Esophagus muscularis mucosa (tissue), 3 donors: ENCODE data around the gene STON2.

Experiments
- CTCF ChIP-seq, 3 experiments: fragments of 200-600 bp in 2 of 3; fragments of 450-650 bp in 1 of 3; sonication (generic) in 2 of 3; IDR thresholded peaks; one replicate each; pipeline ENCODE4 v1.5.1; 2017 to 2019; ENCODE audit warnings: antibody characterized with exemption in 3 of 3, mild to moderate bottlenecking in 2 of 3, moderate library complexity in 1 of 3
- POLR2A ChIP-seq: fragments of 450-650 bp; IDR thresholded peaks from one replicate; pipeline ENCODE4 v1.6.1; 2017; ENCODE audit warnings: antibody characterized with exemption, moderate library complexity, mild to moderate bottlenecking, low read depth

- TF ChIP-seq CTCF (IDR thresholded peaks at IDR 0.05) (no peak), POLR2A (no peak)
These were observed 33.2 kb downstream of the STON2 start for GRCh38 chr14:81366884-81367283.
